IMR-90 (cell line): ENCODE data around the gene ACAN. TPM values are rescaled to one million over a fixed set of nuclear protein-coding genes. Genes with fewer than 3 reads are reported as not detected.

Experiments
- ATAC-seq: fragments of 200-7000 bp; cut with Tn5 transposase; 2 replicates; pipeline ENCODE4 v1.9.1; 2020; ENCODE audit warnings: low read depth, mild to moderate bottlenecking, moderate library complexity
- BruUV-seq: library from RNA; stranded (reverse); fragments of 400-500 nt; replicated peaks from 2 replicates; lab custom pipeline; 2021; lab: Mats Ljungman, UMichigan
- CTCF ChIA-PET: fragments of 300-600 bp; formaldehyde crosslinking; extraction: SDS; loops from one replicate; lab custom pipeline; 2021; ENCODE audit warnings: antibody characterized with exemption; lab: Yijun Ruan, JAX
- POLR2A ChIA-PET: fragments of 300-600 bp; sonication (Branson Sonifier 250); formaldehyde crosslinking; loops from one replicate; lab custom pipeline; 2022; ENCODE audit warnings: antibody characterized with exemption; ENCODE audit not compliant: unreplicated experiment; lab: Charles Lee
- DNase-seq: peaks from one replicate; pipeline ENCODE4 v3.0.0; 2013
- H2AFZ ChIP-seq: replicated peaks from 2 replicates; pipeline ENCODE3; 2013; ENCODE audit warnings: low read length, mild to moderate bottlenecking; ENCODE audit not compliant: poor library complexity
- H2AK5ac ChIP-seq: 2 replicates; pipeline ENCODE4 v1.6.1; 2013; ENCODE audit warnings: low read depth, low read length, inconsistent platforms
- H2AK9ac ChIP-seq: replicated peaks from 2 replicates; pipeline ENCODE3; 2013; ENCODE audit warnings: mild to moderate bottlenecking, low read depth, low read length, moderate library complexity; ENCODE audit not compliant: poor library complexity
- H2BK120ac ChIP-seq: 2 replicates; pipeline ENCODE4 v1.6.1; 2013; ENCODE audit warnings: low read depth, low read length, inconsistent platforms
- H2BK15ac ChIP-seq: 3 replicates; pipeline ENCODE4 v1.6.1; 2013; ENCODE audit warnings: low read depth, low read length, inconsistent platforms
- H2BK20ac ChIP-seq: 2 replicates; pipeline ENCODE4 v1.6.1; 2013; ENCODE audit warnings: low read depth, mild to moderate bottlenecking, inconsistent platforms, low read length, moderate library complexity
- H2BK5ac ChIP-seq: 2 replicates; pipeline ENCODE4 v1.6.1; 2013; ENCODE audit warnings: mild to moderate bottlenecking, low read depth, low read length, inconsistent platforms; ENCODE audit not compliant: poor library complexity, severe bottlenecking
- H3K14ac ChIP-seq: replicated peaks from 2 replicates; pipeline ENCODE4 v1.6.1; 2013; ENCODE audit warnings: low read depth, low read length, inconsistent platforms
- H3K18ac ChIP-seq: 2 replicates; pipeline ENCODE4 v1.6.1; 2013; ENCODE audit warnings: low read depth, low read length, control low read depth
- H3K23ac ChIP-seq: 2 replicates; pipeline ENCODE4 v1.6.1; 2013; ENCODE audit warnings: low read depth, low read length, inconsistent platforms
- H3K27ac ChIP-seq: 2 replicates; pipeline ENCODE4 v1.5.1; 2013; ENCODE audit warnings: mild to moderate bottlenecking, control low read depth, low read length; ENCODE audit not compliant: insufficient read depth
- H3K27me3 ChIP-seq: 2 replicates; pipeline ENCODE4 v1.6.1; 2013; ENCODE audit warnings: low read length; ENCODE audit not compliant: control insufficient read depth, insufficient read depth
- H3K36me3 ChIP-seq: 2 replicates; pipeline ENCODE4 v1.6.1; 2013; ENCODE audit warnings: low read length, mixed read lengths; ENCODE audit not compliant: control insufficient read depth, insufficient read depth
- H3K4ac ChIP-seq: 2 replicates; pipeline ENCODE4 v1.6.1; 2013; ENCODE audit warnings: low read depth, low read length, inconsistent platforms
- H3K4me1 ChIP-seq: 2 replicates; pipeline ENCODE4 v1.6.1; 2013; ENCODE audit warnings: low read length, mixed read lengths; ENCODE audit not compliant: control insufficient read depth, insufficient read depth
- H3K4me2 ChIP-seq: 2 replicates; pipeline ENCODE4 v1.6.1; 2013; ENCODE audit warnings: low read depth, mild to moderate bottlenecking, control low read depth, low read length, moderate library complexity
- H3K4me3 ChIP-seq: 2 replicates; pipeline ENCODE4 v1.5.1; 2013; ENCODE audit warnings: low read depth, mild to moderate bottlenecking, control low read depth, low read length, moderate library complexity; ENCODE audit not compliant: insufficient read depth
- H3K56ac ChIP-seq: 2 replicates; pipeline ENCODE4 v1.6.1; 2013; ENCODE audit warnings: low read length, inconsistent platforms; ENCODE audit not compliant: insufficient read depth; ENCODE audit errors: extremely low read depth
- H3K79me1 ChIP-seq, 2 experiments: 2 replicates each; pipeline ENCODE4 v1.6.1; 2013; ENCODE audit warnings: low read length in 2 of 2, inconsistent platforms in 1 of 2, low read depth in 1 of 2
- H3K9ac ChIP-seq: 2 replicates; pipeline ENCODE4 v1.6.1; 2013; ENCODE audit warnings: low read depth, low read length, control low read depth
- H3K9me1 ChIP-seq: 2 replicates; pipeline ENCODE4 v1.6.1; 2013; ENCODE audit warnings: low read length, inconsistent platforms; ENCODE audit not compliant: insufficient read depth
- H3K9me3 ChIP-seq: 2 replicates; pipeline ENCODE4 v1.6.1; 2013; ENCODE audit warnings: low read length; ENCODE audit not compliant: control insufficient read depth, insufficient read depth
- H4K20me1 ChIP-seq: 2 replicates; pipeline ENCODE4 v1.6.1; 2013; ENCODE audit warnings: low read length, inconsistent platforms; ENCODE audit not compliant: insufficient read depth
- H4K5ac ChIP-seq: 2 replicates; pipeline ENCODE4 v1.6.1; 2013; ENCODE audit warnings: mild to moderate bottlenecking, low read depth, low read length, control low read depth
- H4K8ac ChIP-seq, 2 experiments: 2 replicates each; pipeline ENCODE4 v1.6.1; 2013; ENCODE audit warnings: low read depth in 2 of 2, low read length in 2 of 2, control low read depth in 1 of 2, inconsistent platforms in 1 of 2
- H4K91ac ChIP-seq: 2 replicates; pipeline ENCODE4 v1.6.1; 2013; ENCODE audit warnings: low read depth, low read length, inconsistent platforms; ENCODE audit not compliant: insufficient read depth
- BHLHE40 ChIP-seq: fragments of 150-350 bp; IDR thresholded peaks from 2 replicates; pipeline ENCODE4 v1.6.1; 2016; ENCODE audit warnings: mild to moderate bottlenecking, low read depth, low read length
- CTCF ChIP-seq: conservative IDR thresholded peaks from 2 replicates; pipeline ENCODE4 v1.5.1; 2012; ENCODE audit warnings: mild to moderate bottlenecking, low read depth, low read length, improper control_type of control experiment
- ELK1 ChIP-seq: fragments of 150-350 bp; IDR thresholded peaks from 2 replicates; pipeline ENCODE4 v1.6.1; 2016; ENCODE audit warnings: low read depth, mild to moderate bottlenecking, low read length, moderate library complexity, borderline replicate concordance
- FOS ChIP-seq: fragments of 150-350 bp; IDR thresholded peaks from 2 replicates; pipeline ENCODE4 v1.6.1; 2016; ENCODE audit warnings: low read depth, low read length
- MAFK ChIP-seq: IDR thresholded peaks from 2 replicates; pipeline ENCODE4 v1.6.1; 2012; ENCODE audit warnings: low read depth, low read length, improper control_type of control experiment
- MAZ ChIP-seq: IDR thresholded peaks from 2 replicates; pipeline ENCODE4 v1.6.1; 2012; ENCODE audit warnings: low read depth, mild to moderate bottlenecking, low read length, improper control_type of control experiment, moderate library complexity, borderline replicate concordance
- MXI1 ChIP-seq: IDR thresholded peaks from 2 replicates; pipeline ENCODE4 v1.6.1; 2012; ENCODE audit warnings: low read depth, mild to moderate bottlenecking, low read length, moderate library complexity, borderline replicate concordance
- NFE2L2 ChIP-seq: fragments of 150-350 bp; IDR thresholded peaks from 2 replicates; pipeline ENCODE4 v1.6.1; 2016; ENCODE audit warnings: low read depth, mild to moderate bottlenecking, low read length
- POLR2A ChIP-seq: IDR thresholded peaks from 2 replicates; pipeline ENCODE4 v1.6.1; 2012; ENCODE audit warnings: mild to moderate bottlenecking, low read depth, low read length
- RAD21 ChIP-seq: IDR thresholded peaks from 2 replicates; pipeline ENCODE4 v1.6.1; 2012; ENCODE audit warnings: low read length, improper control_type of control experiment
- RCOR1 ChIP-seq: IDR thresholded peaks from 2 replicates; pipeline ENCODE4 v1.6.1; 2012; ENCODE audit warnings: mild to moderate bottlenecking, low read length, improper control_type of control experiment; ENCODE audit not compliant: insufficient replicate concordance
- SMC3 ChIP-seq: fragments of 150-350 bp; IDR thresholded peaks from 2 replicates; pipeline ENCODE4 v1.6.1; 2016; ENCODE audit warnings: low read depth, mild to moderate bottlenecking, antibody characterized with exemption, low read length, moderate library complexity
- whole genome bisulfite sequencing, 2 experiments: methylation state at CpG; one replicate each; pipeline versions ENCODE4 v1.1.5 to v1.1.7; 2013; ENCODE audit warnings: missing lambda C conversion rate in 2 of 2; ENCODE audit not compliant: insufficient read length in 1 of 2; ENCODE audit errors: extremely low coverage in 2 of 2; 5-methylcytosine and 5-hydroxymethylcytosine counted together
- dilution Hi-C: fragments of 300-500 bp; cut with HindIII; formaldehyde crosslinking; loops from one replicate; pipeline ENCODE4 v1.14.3; 2018; ENCODE audit warnings: low sequenced_read_pairs; ENCODE audit not compliant: unreplicated experiment
- in situ Hi-C: fragments of 300-500 bp; cut with MboI; formaldehyde crosslinking; loops from 3 replicates; pipeline ENCODE4 v1.14.3; 2019; ENCODE audit warnings: low sequenced_read_pairs, inconsistent platforms, mixed read lengths
- intact Hi-C: fragments of 100-400 bp; cut with micrococcal nuclease; formaldehyde crosslinking; loops from 2 replicates; pipeline ENCODE4 v1.10.0; 2022
- polyA plus RNA-seq, 3 experiments: library from polyadenylated mRNA; depleted of rRNA; stranded (reverse); fragments of >200 nt; gene quantifications; 2 replicates each; pipeline ENCODE4 v1.2.3, GENCODE V29; 2012; ENCODE audit warnings: low replicate concordance in 1 of 3
- total RNA-seq: library from RNA; depleted of rRNA; stranded (reverse); fragments of >200 nt; gene quantifications from 2 replicates; pipeline ENCODE4 v1.2.3, GENCODE V29; 2012

ACAN gene
- total and polyA plus RNA-seq, 2 of the 4 experiments (the other 2 are of a cell fraction), result 0.54 to 0.96 TPM

- dilution Hi-C loops (no loop called here), intact Hi-C loops (no loop called here), in situ Hi-C loops (no loop called here)
- Histone ChIP-seq H3K56ac (no peak overlapping the region), H3K4me3 (no peak overlapping the region), H2AK9ac (no peak overlapping the region), H3K9me1 (peaks cover 2% of the 10 kb centered on the region; the same call in 1 of the 2 replicates), H3K14ac (no peak overlapping the region), H2BK15ac (no peak overlapping the region), H3K27ac (no peak overlapping the region), H2BK5ac (no peak overlapping the region), H3K9me3 (no peaks in the 10 kb centered on the region), H4K20me1 (no peaks in the 10 kb centered on the region), H4K8ac (no peak overlapping the region), H4K91ac (no peak overlapping the region), H2BK120ac (no peak overlapping the region), H3K18ac (no peak overlapping the region), H2AFZ (no peak overlapping the region), H3K27me3 (no peaks in the 10 kb centered on the region), H3K23ac (no peak overlapping the region), H3K36me3 (peaks cover 21% of the 10 kb centered on the region), H3K4me2 (no peak overlapping the region), H4K5ac (no peak overlapping the region), H3K4ac (no peak overlapping the region), H3K79me1 (no peaks in the 10 kb centered on the region; a peak in 1 of 4 replicates), H2BK20ac (no peak overlapping the region), H3K9ac (no peak overlapping the region), H3K4me1 (peaks cover under 1% of the 10 kb centered on the region), H2AK5ac (no peak overlapping the region)
- ChIA-PET CTCF (interaction anchor here (0.6 to 2.1 kb wide), 3 partner anchors 7 to 183 kb away, joined by 4 to 10 read pairs (median 5); no protein-coding TSS in a partner anchor), POLR2A (no interaction called here)
- ATAC-seq, result no peak
- no TSS peak for BruUV-seq
- DNase-seq, result no peak
- WGBS, 2 experiments, result 89% methylated on average over 11 of the region's 22 CpGs; no CpG with 5 or more reads in 1 of the 2 experiments
- TF ChIP-seq FOS (no peak), CTCF (no peak), MAFK (no peak), POLR2A (no peak), RCOR1 (no peak), SMC3 (no peak), MAZ (no peak), NFE2L2 (no peak), MXI1 (no peak), RAD21 (no peak), BHLHE40 (no peak), ELK1 (no peak)
These were observed 74.7 kb downstream of the ACAN start for GRCh38 chr15:88877906-88878305.
